Lung (tissue), 12 donors: ENCODE data around the gene SVIL. TPM values are rescaled to one million over a fixed set of nuclear protein-coding genes. Genes with fewer than 3 reads are reported as not detected.
A peak's percentile ranks its signal among the peaks of the same experiment; 100 is the strongest.
"Not testable (repeated sequence)": the region's sequence is repeated elsewhere in the genome, so short reads cannot be mapped to it uniquely, and the experiment has no call there.

ENCODE experiments used
- ATAC-seq: fragments of 200-7000 bp; cut with Tn5 transposase; one replicate; pipeline ENCODE4 v1.9.1; 2020; ENCODE audit warnings: moderate number of reproducible peaks; ENCODE audit not compliant: insufficient read depth, low FRiP score
- DNase-seq, 3 donors: peaks; one replicate each; pipeline ENCODE4 v3.0.0-alpha.2; 2013 to 2017
- H3K27ac ChIP-seq, 2 donors: one replicate each; pipeline ENCODE4 v1.5.1; 2013; ENCODE audit warnings: mild to moderate bottlenecking in 2 of 2, moderate library complexity in 2 of 2, control low read depth in 1 of 2, inconsistent platforms in 1 of 2, low read depth in 1 of 2, low read length in 1 of 2
- H3K27me3 ChIP-seq, 3 donors: one replicate each; pipeline ENCODE4 v1.5.1; 2013; ENCODE audit warnings: low read length in 2 of 3; ENCODE audit not compliant: control insufficient read depth in 3 of 3, insufficient read depth in 3 of 3
- H3K36me3 ChIP-seq, 4 donors: one replicate each; pipeline ENCODE4 v1.5.1; 2013; ENCODE audit warnings: low read length in 4 of 4, mild to moderate bottlenecking in 1 of 4, moderate library complexity in 1 of 4; ENCODE audit not compliant: control insufficient read depth in 4 of 4, insufficient read depth in 4 of 4
- H3K4me1 ChIP-seq, 5 donors: one replicate each; pipeline ENCODE4 v1.5.1; 2013; ENCODE audit warnings: low read length in 5 of 5, mild to moderate bottlenecking in 2 of 5, moderate library complexity in 1 of 5; ENCODE audit not compliant: control insufficient read depth in 5 of 5, insufficient read depth in 5 of 5
- H3K4me3 ChIP-seq: one replicate; pipeline ENCODE4 v1.5.1; 2013; ENCODE audit warnings: mild to moderate bottlenecking, control low read depth, moderate library complexity
- H3K9ac ChIP-seq, 2 donors: one replicate each; pipeline ENCODE4 v1.5.1; 2013; ENCODE audit warnings: low read length in 2 of 2, control low read depth in 1 of 2; ENCODE audit not compliant: insufficient read depth in 1 of 2
- H3K9me3 ChIP-seq, 4 donors: one replicate each; pipeline ENCODE4 v1.5.1; 2013; ENCODE audit warnings: low read length in 3 of 4, mild to moderate bottlenecking in 1 of 4, moderate library complexity in 1 of 4; ENCODE audit not compliant: control insufficient read depth in 4 of 4, insufficient read depth in 3 of 4
- WGBS, 2 donors: extraction: QIAGEN DNeasy Blood & Tissue Kit; methylation state at CpG; one replicate each; pipeline ENCODE4 v1.1.7; 2013; 5-methylcytosine and 5-hydroxymethylcytosine counted together
- polyA plus RNA-seq, 2 donors: library from polyadenylated mRNA; stranded (reverse); fragments of 200-250 nt; gene quantifications; one replicate each; pipeline ENCODE4 v1.2.1, GENCODE V29; 2013
- total RNA-seq, 2 donors: library from RNA; depleted of rRNA in 1 of 2; stranded (reverse); fragments of >200 nt in 1 of 2; gene quantifications; one replicate each; pipeline ENCODE4 v1.2.1, GENCODE V29; 2014 to 2021
- TF ChIP-seq, protein P1 (sequence below): IDR thresholded peaks from 2 replicates; pipeline ENCODE4 v1.5.1; 2012; ENCODE audit warnings: mild to moderate bottlenecking; ENCODE audit errors: control extremely low read depth, extremely low read depth
- donor health status: control.
- donor health status: control.
- donor health status: Bipolar disorder and iron deficiency.
- donor health status: healthy.
- donor health status: DM: yes; HTN: yes; CAD: no.

SVIL gene
- total and polyA plus RNA-seq, 4 donors = 13.6 to 117 (median 44.0) TPM

- Histone ChIP-seq H3K27me3 (no peaks in the 10 kb centered on the region), H3K9me3 (peaks cover 0 to 2% (median 0%) of the 10 kb centered on the region in 4 donors), H3K27ac (peak overlapping the region in 1 of 2 donors; percentile 10), H3K9ac (no peak overlapping the region), H3K36me3 (peaks cover 0 to 4% (median under 1%) of the 10 kb centered on the region in 4 donors), H3K4me3 (no peak overlapping the region), H3K4me1 (peaks cover 0 to 22% (median 0%) of the 10 kb centered on the region in 5 donors)
- ATAC-seq (no peak), DNase-seq (no peak)
- TF ChIP-seq, protein P1, sequence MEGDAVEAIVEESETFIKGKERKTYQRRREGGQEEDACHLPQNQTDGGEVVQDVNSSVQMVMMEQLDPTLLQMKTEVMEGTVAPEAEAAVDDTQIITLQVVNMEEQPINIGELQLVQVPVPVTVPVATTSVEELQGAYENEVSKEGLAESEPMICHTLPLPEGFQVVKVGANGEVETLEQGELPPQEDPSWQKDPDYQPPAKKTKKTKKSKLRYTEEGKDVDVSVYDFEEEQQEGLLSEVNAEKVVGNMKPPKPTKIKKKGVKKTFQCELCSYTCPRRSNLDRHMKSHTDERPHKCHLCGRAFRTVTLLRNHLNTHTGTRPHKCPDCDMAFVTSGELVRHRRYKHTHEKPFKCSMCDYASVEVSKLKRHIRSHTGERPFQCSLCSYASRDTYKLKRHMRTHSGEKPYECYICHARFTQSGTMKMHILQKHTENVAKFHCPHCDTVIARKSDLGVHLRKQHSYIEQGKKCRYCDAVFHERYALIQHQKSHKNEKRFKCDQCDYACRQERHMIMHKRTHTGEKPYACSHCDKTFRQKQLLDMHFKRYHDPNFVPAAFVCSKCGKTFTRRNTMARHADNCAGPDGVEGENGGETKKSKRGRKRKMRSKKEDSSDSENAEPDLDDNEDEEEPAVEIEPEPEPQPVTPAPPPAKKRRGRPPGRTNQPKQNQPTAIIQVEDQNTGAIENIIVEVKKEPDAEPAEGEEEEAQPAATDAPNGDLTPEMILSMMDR = no peak
- 87% methylated on average over 4 of the region's 4 CpGs for whole genome bisulfite sequencing, 2 donors
These were observed 27.2 kb downstream of the SVIL start for GRCh38 chr10:29607576-29607975.

DNA sequence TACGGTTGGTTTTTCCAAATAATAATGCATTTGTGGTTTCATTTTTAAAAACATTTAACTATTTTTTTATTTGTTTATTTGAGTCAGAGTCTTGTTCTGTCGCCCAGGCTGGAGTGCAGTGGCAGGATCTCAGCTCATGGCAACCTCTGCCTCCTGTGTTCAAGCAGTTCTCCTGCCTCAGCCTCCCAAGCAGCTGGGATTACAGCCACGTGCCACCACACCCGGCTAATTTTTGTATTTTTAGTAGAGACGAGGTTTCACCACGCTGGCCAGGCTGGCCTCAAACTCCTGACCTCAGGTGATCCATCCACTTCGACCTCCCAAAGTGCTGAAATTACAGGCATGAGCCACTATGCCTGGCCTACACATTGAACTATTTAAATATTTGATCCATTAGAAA lies 28.1 kb downstream of the SVIL start:
- not testable (repeated sequence) for H3K27ac ChIP-seq, H3K27me3 ChIP-seq, H3K9me3 ChIP-seq, H3K9ac ChIP-seq, H3K36me3 ChIP-seq, H3K4me3 ChIP-seq, ATAC-seq, DNase-seq
- H3K4me1 ChIP-seq = peaks cover 0 to 16% (median 0%) of the 10 kb centered on the region in 5 donors
- WGBS, 2 donors = 78 to 94% methylated on average over 7 of the region's 7 CpGs

DNA sequence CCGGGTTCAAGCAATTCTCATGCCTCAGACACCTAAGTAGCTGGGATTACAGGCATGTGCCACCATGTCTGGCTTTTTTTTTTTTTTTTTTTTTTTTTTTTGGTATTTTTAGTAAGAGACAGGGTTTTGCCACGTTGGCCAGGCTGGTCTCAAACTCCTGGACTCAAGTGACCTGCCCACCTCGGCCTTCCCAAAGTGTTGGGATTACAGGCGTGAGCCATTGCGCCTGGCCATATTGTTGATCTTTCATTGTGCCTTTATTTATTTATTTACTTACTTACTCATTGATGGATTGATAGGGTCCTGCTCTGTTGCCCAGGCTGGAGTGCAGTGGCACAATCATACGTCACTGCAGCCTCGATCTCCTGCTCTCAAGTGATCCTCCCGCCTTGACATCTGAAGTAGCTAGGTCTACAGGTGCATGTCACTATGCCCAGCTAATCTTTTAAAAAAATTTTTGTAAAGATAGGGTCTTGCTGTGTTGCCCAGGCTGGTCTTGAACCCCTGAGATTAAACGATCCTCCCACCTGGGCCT lies 30.4 kb downstream of the SVIL start:
- H3K27me3 ChIP-seq = no peaks in the 10 kb centered on the region
- H3K4me1 ChIP-seq = peaks cover 0 to 12% (median 0%) of the 10 kb centered on the region in 5 donors
- H3K27ac ChIP-seq = no peak overlapping the region
- 89 to 93% methylated on average over 9 of the region's 9 CpGs for WGBS, 2 donors
- DNase-seq = no peak
- H3K9me3 ChIP-seq = peaks cover 0 to under 1% (median 0%) of the 10 kb centered on the region in 4 donors
- peaks cover 0 to 4% (median 0%) of the 10 kb centered on the region in 4 donors for H3K36me3 ChIP-seq
- H3K4me3 ChIP-seq = no peak overlapping the region
- no peak for ATAC-seq
- no peak overlapping the region for H3K9ac ChIP-seq
- TF ChIP-seq, protein P1 = no peak

DNA sequence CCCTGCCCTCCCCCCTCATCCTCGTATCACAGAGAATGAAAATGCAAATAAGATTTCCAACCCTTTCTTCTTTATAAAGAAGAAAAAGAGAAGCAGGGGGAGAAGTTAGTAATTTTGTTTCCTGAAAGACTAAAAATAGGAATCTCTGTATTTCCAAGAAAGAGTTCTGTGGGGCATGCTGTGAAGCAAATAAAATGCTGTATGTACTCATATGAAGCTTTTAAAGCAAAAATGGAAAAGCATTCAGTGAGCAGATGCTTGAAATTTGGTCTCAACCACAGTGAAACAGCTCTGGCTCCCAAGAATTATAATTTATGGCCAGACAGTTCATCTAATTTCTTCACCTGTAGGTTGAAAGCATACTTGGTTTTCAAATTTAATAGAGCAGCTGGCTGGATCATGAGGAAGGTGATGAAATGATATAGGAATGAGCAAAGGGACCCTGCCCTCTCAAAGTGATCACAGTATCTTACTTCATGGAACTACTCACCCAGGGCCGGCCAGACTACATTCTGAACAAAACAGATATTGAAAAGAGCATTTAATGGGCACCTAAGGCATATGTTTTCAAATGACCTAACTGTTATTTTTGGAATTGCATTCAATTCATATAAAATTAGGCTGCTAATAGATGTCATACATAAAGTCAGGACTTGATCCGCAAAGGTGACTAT lies 31.4 kb downstream of the SVIL start:
- H3K36me3 ChIP-seq = no peaks in the 10 kb centered on the region
- no peak for ATAC-seq
- no peak overlapping the region for H3K9ac ChIP-seq
- H3K4me3 ChIP-seq = no peak overlapping the region
- no peak overlapping the region for H3K27ac ChIP-seq
- WGBS, 2 donors = 66 to 76% methylated on average over 3 of the region's 3 CpGs
- TF ChIP-seq, protein P1 = no peak
- DNase-seq = no peak
- no peaks in the 10 kb centered on the region for H3K27me3 ChIP-seq
- peaks cover 0 to 9% (median 6%) of the 10 kb centered on the region in 5 donors for H3K4me1 ChIP-seq
- no peaks in the 10 kb centered on the region for H3K9me3 ChIP-seq
